ENCODE data around the gene KCTD6. TPM values are rescaled to one million over a fixed set of nuclear protein-coding genes. Genes with fewer than 3 reads are reported as not detected.

KCTD6 gene
- total RNA-seq, 8 experiments from 2014 or later, result 8.9 to 22.2 (median 17.5) TPM

- H3K4me3 ChIP-seq, result no peak overlapping the region
- peaks cover 3 to 4% of the 10 kb centered on the region in 2 donors for H3K4me1 ChIP-seq (replicated peaks in 1 of 2)
- WGBS, 10 experiments, result 3 to 100% (median 88%) methylated on average over 2 to 3 of the region's 3 CpGs; no CpG with 5 or more reads in 1 of the 10 experiments
- ATAC-seq (replicated peaks in 6 of 8), result no peak
- in situ Hi-C loops (cut with MboI; ENCODE audit: low pct_unique_long_range_greater_than_20kb in 2 of 9, low sequenced_read_pairs in 9 of 9, unreplicated experiment in 9 of 9), result loop anchor here in 3 of 9 experiments (25.0 kb wide), 2 partner anchors 207 to 232 kb away; partner anchors contain the start of genes HTD2 (in 2 of the 3), RPP14 (in 2 of the 3) and PXK (in 1 of the 3)
- no peak overlapping the region for H3K27ac ChIP-seq
These were observed 52.6 kb downstream of the KCTD6 start for GRCh38 chr3:58544541-58544940.

- no peaks in the 10 kb centered on the region for H3K4me1 ChIP-seq (replicated peaks in 1 of 2)
- no peak overlapping the region for H3K27ac ChIP-seq
- ATAC-seq (replicated peaks in 6 of 8), result no peak
- 34 to 91% (median 76%) methylated on average over 1 to 4 of the region's 4 CpGs for WGBS, 10 experiments
- in situ Hi-C loops (cut with MboI; ENCODE audit: low pct_unique_long_range_greater_than_20kb in 2 of 9, low sequenced_read_pairs in 9 of 9, unreplicated experiment in 9 of 9), result no loop called here
- H3K4me3 ChIP-seq, result no peak overlapping the region
These were observed 59.8 kb downstream of the KCTD6 start for GRCh38 chr3:58551636-58552180.

Other genes with a start within 250 kb of the KCTD6 start
- 10 to 100 TPM; 10.3 to 17.6 (median 14.3) TPM for gene RPP14, start 185.9 kb upstream of the KCTD6 start, total RNA-seq
- gene HTD2, start 185.6 kb upstream of the KCTD6 start, total RNA-seq, result 10 to 100 TPM in 4 of 8 experiments, 1 to 10 TPM in 4; 7.2 to 10.8 (median 9.0) TPM
- 10 to 100 TPM in 7 of 8 experiments, 1 to 10 TPM in 1; 8.4 to 34.6 (median 18.5) TPM for gene PXK, start 159.2 kb upstream of the KCTD6 start, total RNA-seq
- 100 to 1,000 TPM in 2 of 8 experiments, 10 to 100 TPM in 6; 48.7 to 122 (median 80.9) TPM for gene PDHB, start 58.3 kb upstream of the KCTD6 start, total RNA-seq
- 10 to 100 TPM in 3 of 8 experiments, 1 to 10 TPM in 3, under 1 TPM in 2; 0.33 to 17.4 (median 5.3) TPM for gene ACOX2, start 45.1 kb downstream of the KCTD6 start, total RNA-seq
- 1 to 10 TPM in 5 of 8 experiments, under 1 TPM in 3; 0.27 to 7.3 (median 1.3) TPM for gene FAM107A, start 85.3 kb downstream of the KCTD6 start, total RNA-seq
- gene FAM3D, start 174.7 kb downstream of the KCTD6 start, total RNA-seq, result under 1 TPM in 4 of 8 experiments, not detected in 4; 0.16 to 0.50 (median 0.18) TPM